HG03060 (cell line): Measurements from ENCODE around the gene FLACC1.
"Not testable (repeated sequence)": the region's sequence is repeated elsewhere in the genome, so short reads cannot be mapped to it uniquely, and the experiment has no call there.

Source experiments
- ATAC-seq: cut with Tn5 transposase; IDR thresholded peaks from one replicate; pipeline ENCODE4 v1.9.1; 2021; ENCODE audit warnings: low read depth, moderate number of reproducible peaks; ENCODE audit not compliant: unreplicated experiment

Gene FLACC1

DNA sequence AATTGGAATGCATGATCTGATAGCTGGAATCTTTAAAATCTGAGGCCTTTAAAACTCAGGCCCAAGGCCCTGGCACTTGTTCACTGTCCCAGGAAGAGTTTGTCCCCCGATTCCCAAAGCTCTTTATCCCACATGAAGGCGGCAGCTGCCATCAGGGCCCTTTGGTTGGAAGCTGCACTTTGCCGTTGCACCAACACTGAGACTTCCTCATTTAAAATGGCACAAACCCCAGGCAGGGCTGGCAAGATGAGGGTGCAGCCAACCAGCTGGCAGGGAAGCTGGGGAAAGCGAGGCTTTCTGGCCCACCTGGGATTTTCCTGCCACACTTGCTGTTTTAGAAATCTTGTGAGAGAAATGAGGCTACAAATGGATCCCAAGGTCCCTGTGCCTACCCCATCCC is 6.3 kb downstream of the FLACC1 start:
- ATAC-seq = no peak

GRCh38 chr2:201349601-201350000 is 7.5 kb downstream of the FLACC1 start:
- ATAC-seq = no peak

DNA sequence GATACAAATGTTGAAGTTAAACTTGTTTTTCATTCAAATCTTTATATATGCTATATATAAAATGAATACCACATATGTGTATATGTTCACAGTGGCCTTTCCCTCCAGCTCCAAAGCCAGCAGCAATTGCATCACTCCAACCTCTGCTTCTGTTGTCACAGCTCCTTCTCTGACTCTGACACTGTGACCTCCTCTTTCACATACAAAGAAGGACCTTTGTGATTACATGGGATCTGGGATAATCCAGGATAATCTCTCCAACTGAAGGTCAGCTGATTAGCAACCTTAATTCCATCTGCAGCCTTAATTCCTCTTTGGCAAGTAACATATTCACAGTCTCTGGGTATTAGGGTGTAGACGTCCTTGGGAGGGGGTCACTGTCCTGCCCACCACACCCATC is 8.4 kb downstream of the FLACC1 start:
- no peak for ATAC-seq

GRCh38 chr2:201347138-201347537 is 10.0 kb downstream of the FLACC1 start:
- no peak for ATAC-seq

GRCh38 chr2:201345625-201346213 is 11.4 kb downstream of the FLACC1 start:
- ATAC-seq = no peak

- peak; percentile 81 for ATAC-seq
Measured at GRCh38 chr2:201344663-201345366, 12.3 kb downstream of the FLACC1 start.

DNA sequence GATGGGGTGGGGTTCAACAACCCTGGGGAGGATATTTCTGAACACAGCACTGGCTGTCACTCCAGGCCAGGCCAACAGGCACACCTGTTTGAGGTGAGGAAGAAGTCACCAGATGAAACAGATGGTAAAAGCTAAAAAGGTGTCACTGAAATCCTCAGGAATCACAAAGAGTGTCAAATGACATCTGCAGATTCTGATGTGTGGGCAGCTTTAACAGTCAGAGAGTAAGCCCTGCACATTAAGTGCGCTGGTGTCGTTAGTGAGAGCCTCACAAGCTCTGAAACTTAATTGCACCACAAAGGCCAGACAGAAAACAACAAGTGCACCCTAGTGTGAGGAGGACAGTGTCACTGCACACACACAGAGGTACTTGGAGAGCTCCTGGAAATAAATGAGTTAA is 13.6 kb downstream of the FLACC1 start:
- no peak for ATAC-seq

DNA sequence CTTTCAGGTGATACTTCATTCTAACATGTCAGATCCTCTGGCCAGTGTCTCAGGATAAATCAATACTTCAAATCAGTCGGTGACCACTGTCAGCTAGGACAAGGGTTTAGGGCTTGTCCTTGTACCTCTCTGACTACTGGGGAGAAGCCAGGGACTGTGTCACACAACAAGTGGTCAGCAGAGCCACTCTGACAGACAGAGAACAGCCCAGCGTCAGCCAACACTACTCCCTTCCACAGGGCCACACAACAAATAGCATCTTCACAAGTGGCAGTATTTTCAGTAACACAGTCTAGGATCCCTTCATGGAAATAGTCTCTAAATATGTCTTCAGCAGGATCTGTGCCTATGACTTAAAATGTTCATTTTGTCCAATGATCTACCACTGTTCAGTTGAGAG is 14.2 kb downstream of the FLACC1 start:
- ATAC-seq = no peak

DNA sequence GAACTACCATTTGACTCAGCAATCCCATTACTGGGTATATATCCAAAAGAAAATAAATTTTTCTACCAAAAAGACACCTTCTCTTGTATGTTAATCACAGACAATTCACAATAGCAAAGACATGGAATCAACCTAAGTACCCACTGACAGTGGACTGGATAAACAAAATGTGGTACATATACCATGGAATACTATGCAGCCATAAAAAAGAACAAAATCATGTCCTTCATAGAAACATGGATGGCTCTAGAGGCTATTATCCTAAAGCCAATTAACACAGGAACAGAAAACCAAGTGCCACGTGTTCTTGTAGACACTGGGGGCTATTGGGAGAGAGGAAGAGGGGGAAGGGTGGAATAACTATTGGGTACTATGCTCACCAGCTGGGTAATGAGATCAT is 27.7 kb downstream of the FLACC1 start:
- ATAC-seq = no peak

DNA sequence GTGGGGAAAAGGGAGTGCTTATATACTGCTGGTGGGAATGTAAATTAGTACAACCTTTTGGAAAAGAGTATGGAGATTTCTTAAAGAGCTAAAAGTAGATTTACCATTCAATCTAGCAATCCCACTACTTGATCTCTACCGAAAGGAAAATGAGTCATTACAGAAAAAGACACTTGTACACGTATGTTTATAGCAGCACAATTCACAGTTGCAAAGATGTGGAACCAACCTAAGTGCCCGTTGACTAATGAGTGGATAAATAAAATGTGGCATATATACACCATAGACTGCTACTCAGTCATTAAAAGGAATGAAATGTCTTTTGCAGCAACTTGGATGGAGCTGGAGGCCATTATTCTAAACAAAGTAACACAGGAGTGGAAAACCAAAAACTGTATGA is 29.5 kb downstream of the FLACC1 start:
- ATAC-seq = no peak

- ATAC-seq = no peak
Measured at GRCh38 chr2:201322772-201323171, 34.4 kb downstream of the FLACC1 start.

- ATAC-seq = no peak
Measured at GRCh38 chr2:201320701-201321100, 36.4 kb downstream of the FLACC1 start.

DNA sequence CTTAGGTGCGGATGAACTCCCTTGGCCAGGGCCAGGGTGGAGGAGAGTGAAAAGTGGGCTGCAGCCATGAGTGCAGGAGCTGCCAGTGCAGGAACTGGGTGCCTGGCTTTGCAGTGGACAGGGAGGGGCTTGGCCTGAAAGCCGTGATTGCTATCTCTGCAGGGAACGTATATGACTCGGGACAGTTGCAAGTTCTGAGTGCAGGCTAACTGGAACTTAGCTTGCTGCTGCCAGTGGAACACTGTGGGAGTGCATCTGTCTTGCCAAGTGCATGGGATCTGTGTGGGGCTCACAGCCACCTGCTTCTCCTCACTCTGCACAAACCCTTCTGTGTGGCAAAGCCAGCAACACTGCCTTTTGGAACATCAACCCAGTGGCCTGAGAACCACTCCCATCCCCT is 36.9 kb downstream of the FLACC1 start:
- ATAC-seq = no peak

GRCh38 chr2:201319511-201319910 is 37.6 kb downstream of the FLACC1 start:
- no peak for ATAC-seq

DNA sequence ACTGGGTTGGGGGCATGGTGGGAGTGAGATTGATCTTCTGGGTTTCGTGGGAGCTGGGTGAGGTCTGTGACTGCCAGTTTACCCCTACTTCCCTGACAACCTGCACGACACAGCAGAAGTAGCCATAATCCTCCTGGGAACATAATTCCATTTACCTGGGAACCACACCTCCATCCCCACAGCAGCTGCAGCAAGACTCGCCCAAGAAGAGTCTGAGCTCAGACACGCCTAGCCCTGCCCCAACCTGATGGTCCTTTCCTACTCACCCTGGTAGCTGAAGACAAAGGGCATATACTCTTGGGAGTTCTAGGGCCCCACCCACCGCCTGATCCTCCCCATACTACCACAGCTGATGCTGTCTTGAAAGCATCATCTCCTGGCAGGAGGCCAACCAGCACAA is 43.8 kb downstream of the FLACC1 start:
- ATAC-seq = no peak

DNA sequence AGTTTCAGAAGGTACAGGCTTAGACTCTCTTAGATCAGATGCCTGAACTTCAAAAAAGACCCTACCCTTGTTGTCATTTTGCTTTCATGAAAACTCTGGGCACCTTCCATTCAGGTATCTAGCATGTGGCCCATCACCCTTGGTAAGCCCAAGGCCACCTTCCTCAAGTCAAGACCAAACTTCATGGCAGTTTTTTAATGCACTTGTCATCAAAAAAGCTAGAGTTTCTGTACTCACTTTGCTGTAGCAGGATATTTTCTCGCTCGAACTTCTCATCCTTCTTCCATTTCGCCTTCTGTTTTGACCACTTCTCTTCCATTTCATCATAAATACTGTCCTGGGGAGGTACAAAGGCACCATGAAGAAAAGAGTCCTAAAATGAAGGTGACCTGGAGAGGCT is 48.2 kb downstream of the FLACC1 start:
- no peak for ATAC-seq

DNA sequence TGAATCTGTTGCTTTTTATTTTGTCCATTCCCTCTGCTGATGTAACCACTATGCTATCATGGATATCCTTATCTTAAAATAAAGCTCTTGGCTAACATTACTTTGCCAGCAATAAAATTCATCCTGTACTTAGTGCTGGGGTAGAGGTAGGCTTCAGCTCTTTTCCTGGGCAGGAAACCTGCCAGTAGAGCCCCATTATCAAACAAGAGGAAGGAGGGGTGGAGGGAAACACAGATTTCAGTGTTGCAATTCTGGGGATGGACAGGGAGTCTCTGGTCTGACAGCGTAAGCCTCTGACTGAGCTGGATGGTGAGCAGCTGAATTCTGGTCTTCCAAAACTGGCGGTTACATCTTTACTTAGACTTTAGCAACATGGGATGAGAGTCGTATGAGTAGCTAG is 49.3 kb downstream of the FLACC1 start:
- no peak for ATAC-seq

DNA sequence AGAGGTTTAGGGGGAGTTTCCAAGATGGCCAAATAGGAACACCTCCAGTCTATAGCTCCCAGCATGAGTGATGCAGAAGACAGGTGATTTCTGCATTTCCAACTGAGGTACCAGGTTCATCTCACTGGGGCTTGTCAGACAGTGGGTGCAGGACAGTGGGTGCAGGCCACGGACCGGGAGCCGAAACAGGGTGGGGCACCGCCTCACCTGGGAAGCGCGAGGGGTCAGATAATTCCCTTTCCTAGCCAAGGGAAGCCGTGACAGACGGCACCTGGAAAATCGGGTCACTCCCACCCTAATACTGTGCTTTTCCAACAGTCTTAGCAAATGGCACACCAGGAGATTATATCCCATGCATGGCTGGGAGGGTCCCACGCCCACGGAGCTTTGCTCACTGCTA is 57.2 kb downstream of the FLACC1 start:
- ATAC-seq = not testable (repeated sequence)

GRCh38 chr2:201298462-201299052 is 58.6 kb downstream of the FLACC1 start:
- ATAC-seq = no peak

DNA sequence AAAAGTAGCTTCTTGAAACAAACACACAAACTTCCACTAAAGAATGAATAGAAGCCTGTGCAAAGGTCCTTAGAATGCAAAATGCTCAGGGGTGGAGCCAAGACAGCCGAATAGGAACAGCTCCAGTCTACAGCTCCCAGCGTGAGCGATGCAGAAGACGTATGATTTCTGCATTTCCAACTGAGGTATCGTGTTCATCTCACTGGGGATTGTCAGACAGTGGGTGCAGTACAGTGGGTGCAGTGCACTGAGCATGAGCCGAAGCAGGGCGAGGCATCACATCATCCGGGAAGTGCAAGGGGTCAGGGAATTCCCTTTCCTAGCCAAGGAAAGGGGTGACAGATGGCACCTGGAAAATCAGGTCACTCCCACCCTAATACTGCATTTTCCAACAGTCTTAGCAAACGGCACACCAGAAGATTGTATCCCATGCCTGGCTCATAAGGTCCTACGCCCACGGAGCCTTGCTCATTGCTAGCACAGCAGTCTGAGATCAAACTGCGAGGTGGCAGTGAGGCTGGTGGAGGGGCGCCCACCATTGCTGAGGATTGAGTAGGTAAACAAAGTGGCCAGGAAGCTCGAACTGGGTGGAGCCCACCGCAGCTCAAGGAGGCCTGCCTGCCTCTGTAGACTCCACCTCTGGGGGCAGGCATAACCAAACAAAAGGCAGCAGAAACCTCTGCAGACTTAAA is 66.5 kb downstream of the FLACC1 start:
- not testable (repeated sequence) for ATAC-seq

GRCh38 chr2:201285499-201285898 is 71.6 kb downstream of the FLACC1 start:
- no peak for ATAC-seq
